Nucleus accumbens (tissue), 56 donors: Measurements from ENCODE around the gene NCAPG2.
A peak's percentile ranks its signal among the peaks of the same experiment; 100 is the strongest.
"Not testable (repeated sequence)": the region's sequence is repeated elsewhere in the genome, so short reads cannot be mapped to it uniquely, and the experiment has no call there.

Experiments
- DNase-seq, 56 donors: peaks; one replicate each; lab custom pipeline; 2025; lab: John Stamatoyannopoulos, UW

NCAPG2 gene

GRCh38 chr7:158645842-158646241 lies 58.8 kb downstream of the NCAPG2 start:
- DNase-seq = no peak

DNA sequence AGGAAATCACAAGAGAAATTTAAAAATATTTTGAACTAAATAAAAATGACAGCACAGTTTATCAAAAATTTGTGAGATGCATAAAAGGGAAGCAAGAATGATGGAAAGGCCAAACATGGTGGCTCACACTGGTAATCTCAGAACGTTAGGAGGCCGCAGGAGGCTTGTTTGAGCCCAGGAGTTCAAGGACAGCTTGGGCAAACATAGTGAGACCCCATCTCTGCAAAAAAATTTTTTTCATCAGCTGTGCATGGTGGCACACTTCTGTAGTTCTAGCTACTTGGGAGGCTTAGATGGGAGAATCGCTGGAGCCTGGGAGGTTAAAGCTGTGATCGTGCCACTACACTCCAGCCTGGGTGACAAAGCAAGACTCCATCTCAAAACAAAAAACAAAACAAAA lies 62.5 kb downstream of the NCAPG2 start:
- DNase-seq = no peak

DNA sequence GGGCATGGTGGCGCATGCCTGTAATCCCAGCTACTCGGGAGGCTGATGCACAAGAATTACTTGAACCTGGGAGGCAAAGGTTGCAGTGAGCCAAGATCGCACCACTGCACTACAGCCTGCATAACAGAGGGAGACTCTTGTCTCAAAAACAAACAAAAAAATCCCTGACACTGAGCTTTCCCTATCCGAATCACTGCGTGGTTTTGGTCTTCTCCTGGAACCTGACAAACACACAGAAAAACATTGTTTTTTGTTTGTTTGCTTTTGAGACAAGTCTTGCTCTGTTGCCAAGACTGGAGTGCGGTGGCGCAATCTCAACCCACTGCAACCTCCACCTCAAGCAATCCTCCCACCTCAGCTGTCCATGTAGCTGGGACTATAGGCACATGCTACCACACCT lies 66.6 kb downstream of the NCAPG2 start:
- DNase-seq = no peak

GRCh38 chr7:158633055-158633956 lies 71.3 kb downstream of the NCAPG2 start:
- no peak for DNase-seq

DNA sequence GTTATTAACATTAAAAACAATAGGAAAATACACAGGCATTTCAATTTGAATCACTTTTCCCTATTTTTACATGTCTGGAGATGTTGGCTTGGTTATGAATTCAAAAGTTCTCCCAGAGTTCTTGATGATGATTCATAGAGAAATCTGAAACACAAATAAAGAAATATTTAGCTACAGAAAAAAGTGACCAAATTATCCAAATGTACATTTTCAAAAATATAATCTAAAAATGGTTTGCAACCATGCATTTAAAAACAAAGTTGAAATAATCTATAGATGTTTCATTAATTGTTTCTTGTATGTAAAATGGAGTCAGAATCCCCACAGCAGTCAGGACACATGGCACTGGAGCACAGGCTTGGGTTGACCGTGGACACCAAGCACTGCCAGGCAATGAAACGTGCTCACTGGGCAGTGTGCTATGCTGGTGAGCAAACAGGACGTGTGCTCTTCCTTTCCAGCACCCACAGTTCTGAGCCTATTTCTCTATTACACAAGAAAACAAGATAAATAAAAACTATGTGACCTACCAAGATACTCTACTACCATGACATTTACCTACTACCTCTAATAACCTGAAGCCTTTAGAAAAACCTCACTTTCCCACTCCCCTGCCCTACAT lies 72.9 kb downstream of the NCAPG2 start:
- no peak for DNase-seq

GRCh38 chr7:158626289-158626688 lies 78.3 kb downstream of the NCAPG2 start:
- not testable (repeated sequence) for DNase-seq

DNA sequence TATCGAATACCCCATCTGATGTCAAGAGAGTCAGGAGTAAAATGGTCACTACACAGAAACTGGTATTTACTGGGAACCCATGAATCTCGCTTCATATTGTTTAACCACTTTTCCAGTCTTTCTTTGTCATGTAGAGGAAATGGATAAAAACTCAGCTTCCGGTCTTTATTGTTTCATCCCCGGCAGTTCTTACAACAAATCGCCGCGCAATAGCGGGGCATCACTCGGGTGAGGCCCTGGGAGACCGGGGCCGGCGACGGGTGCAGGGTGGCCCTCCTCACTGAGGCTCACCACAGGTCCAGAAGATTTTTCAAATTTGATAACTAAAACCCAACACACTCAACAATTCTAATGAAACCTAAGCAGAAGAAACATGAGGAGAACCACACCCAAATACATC lies 81.4 kb downstream of the NCAPG2 start:
- DNase-seq = no peak

DNA sequence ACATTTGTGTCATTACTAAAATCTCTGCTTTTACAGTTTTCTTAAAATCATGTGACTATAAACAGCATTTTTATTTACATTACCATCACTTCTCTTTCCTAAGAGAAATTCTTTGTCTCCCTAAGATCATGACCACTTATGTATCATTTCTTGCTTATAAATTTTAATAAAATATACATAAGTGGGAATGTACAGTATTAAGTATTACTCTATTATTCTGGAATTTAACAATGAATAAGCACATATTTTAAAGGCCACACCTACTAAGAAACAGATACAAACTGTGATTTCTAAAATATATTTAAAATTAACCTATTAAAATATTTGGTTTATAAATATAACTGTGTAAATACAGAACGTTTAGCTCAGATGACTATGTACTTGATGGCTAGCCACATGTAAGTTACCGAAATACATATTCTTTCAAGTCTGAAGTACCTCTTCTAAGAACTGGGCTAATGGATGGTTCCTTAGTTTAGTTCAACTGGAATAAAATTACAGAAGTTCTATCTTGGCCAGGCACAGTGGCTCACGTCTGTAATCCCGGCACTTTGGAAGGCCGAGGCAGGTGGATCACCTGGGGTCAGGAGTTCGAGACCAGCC lies 83.7 kb downstream of the NCAPG2 start:
- no peak for DNase-seq

- DNase-seq = no peak
Observed at GRCh38 chr7:158620418-158620817, 84.2 kb downstream of the NCAPG2 start.

DNA sequence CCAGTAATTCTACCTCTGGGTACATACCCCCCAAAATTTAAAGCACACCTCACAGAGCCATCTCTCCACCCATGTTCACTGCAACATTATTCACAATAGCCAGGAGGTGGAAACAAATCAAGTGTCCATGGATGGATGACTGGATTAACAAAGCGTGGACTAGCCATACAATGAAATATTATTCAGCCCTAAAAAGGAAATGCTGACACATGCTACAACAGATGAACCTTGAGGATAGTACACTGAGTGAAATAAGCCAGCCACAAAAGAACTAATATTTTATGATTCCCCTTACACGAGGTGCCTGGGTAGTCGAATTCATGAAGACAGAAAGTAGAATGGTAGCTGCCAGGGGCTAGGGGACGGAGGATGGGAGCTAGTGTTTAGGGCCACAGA lies 85.9 kb downstream of the NCAPG2 start:
- no peak for DNase-seq

DNA sequence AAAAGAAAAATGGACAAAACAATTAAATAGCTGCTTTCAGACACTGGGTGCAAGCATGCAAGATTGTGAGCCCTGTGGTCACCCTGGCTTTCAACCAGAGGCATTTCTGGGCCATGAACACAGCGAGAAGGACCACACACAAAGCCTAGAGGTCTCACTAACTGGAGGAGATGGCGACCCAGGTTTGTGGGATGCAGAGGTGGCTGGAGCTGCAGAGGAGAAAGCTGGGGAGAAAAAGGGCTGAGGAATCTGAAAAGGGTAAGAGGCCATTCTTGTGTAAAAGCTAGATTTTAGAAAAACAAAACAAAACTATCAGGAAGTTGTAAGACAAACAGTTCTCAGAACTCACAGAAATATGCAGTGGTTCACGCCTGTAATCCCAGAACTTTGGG lies 86.9 kb downstream of the NCAPG2 start:
- no peak for DNase-seq

DNA sequence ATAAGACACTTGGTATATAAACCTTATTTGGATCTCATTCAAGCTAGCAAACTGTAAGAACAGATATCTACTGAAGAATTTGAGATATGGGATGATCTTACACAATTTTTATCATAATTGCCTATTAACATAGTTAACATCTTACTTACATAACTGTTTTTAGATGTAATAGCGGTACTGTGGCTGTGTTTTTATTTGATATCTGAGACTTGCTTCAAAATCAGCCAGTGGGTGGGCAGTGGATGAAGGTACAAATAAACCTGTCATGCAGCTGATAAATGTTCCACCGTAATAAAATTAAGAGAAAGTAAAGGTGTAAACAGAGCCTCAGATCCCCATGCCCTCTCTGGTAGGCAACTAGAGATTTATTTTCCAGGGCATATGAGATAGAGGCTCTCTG lies 88.6 kb downstream of the NCAPG2 start:
- DNase-seq = no peak

GRCh38 chr7:158614700-158615099 lies 89.9 kb downstream of the NCAPG2 start:
- DNase-seq = no peak

- DNase-seq = no peak
Observed at GRCh38 chr7:158613481-158613880, 91.1 kb downstream of the NCAPG2 start.

DNA sequence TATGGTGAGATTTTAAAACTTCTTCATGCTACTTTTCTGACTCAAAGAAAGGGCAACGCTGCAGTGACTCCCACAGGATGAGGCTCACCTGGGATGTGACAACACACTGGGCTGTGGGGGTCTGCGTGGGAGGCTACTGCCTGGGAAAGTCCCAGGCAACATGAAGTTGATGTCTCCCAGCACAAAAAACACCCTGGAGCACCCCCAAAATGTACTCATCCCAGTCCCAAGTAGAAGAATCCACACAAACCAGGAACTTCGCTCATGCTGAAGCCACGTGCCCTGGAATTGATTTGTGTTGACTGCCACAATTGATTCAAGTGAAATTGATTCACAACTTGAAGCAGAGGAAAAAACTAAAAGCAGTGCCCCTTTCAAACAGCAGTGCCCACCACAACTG lies 92.1 kb downstream of the NCAPG2 start:
- DNase-seq = peak in 12 of 56 donors; percentile 3 to 47 (median 20)

DNA sequence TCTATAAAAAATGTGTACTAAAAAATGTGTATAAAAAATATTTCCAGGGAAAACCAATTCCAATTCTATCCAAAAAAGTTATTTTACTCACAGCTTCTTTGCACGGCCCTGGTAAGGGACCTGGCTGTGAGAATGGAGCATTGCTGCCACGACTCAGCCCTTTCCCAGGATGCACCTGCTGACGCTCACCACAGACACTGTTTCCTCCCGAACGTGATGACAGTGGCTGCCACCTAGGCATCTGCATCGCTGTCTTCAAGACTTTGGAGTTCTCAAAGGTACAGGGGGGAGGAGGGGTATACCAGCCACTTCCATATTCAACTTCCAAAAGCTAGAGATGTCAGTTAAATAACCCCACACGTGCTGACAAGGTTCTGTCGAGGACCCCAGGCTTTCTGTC lies 93.1 kb downstream of the NCAPG2 start:
- no peak for DNase-seq

DNA sequence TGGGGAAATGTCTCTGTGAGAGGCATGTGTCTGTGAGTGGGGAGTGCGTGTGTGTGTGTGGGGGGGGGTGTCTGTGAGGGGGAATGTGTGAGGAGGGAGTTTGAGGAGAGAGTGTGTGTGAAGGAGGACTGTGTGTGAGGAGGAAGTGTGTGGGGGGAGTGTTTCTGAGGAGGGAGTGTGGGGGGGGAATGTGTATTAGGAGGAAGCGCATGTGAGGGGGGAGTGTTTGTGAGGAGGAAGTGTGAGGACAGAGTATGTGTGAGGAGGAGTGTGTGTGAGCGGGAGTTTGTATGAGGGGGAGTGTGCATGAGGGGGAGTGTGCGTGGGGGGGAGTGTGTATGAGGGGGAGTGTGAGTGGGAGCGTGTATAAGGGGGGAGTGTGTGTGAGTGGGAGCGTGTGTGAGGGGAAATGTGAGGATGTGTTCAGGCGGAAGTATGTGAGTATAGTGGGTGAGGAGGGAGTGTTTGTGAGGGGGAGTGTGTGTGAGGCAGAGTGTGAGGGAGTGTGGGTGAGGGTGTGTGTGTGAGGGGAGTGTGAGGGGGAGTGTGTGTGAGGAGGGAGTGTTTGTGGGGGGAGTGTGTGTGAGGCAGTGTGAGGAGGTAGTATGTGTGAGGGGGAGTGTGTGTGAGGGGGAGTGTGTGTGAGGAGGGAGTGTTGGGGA lies 95.2 kb downstream of the NCAPG2 start:
- DNase-seq = no peak

DNA sequence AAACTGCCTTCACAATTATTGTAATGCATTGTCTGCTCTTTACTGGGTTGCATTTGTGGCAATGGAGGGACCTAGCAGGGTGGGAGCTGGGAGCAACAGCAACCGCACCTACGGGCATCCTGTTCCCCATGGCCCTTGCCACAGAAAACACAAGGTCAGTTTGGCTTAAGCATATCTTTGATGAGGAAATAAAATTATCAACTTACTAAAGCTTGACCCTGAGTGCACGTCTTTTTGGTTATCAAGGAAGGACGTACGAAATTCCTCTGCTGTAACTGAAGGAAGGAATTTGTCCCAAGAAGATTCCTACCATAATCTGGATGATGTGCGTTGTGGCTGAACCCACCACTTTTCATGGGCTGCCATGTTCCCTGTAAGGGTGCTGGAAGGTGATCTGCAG lies 97.0 kb downstream of the NCAPG2 start:
- no peak for DNase-seq

- DNase-seq = no peak
Observed at GRCh38 chr7:158606671-158607424, 97.8 kb downstream of the NCAPG2 start.

DNA sequence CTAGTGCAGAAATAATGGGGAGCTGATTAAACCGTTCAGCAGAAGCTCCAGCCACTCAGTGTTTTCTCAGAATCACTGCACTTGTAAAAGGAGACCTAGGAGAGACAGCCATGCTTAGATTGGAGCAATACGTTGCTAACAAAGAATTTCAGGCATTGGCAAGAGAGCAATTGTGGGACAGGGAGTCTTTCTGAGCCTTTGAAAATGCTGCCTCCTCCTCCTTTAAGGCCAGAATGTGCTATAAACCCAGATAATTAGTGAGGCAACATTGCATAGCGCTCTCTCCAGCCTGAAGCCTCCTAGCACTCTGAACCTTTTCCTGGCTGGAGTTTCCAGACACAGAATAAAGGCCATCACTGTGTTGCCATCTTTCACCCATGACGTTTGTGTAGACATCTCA lies 98.5 kb downstream of the NCAPG2 start:
- DNase-seq = no peak
